Ovary (tissue), 9 donors: Measurements from ENCODE around the gene ELP4. TPM values are rescaled to one million over a fixed set of nuclear protein-coding genes. Genes with fewer than 3 reads are reported as not detected.

Source experiments
- DNase-seq, 5 donors: peaks; one replicate each; pipeline ENCODE4 v3.0.0-alpha.2; 2019 to 2020
- H3K27ac ChIP-seq, 2 donors: fragments of 200-600 bp; one replicate each; pipeline versions ENCODE4 v1.5.1 to v1.8.0; 2019 to 2022
- H3K27me3 ChIP-seq: fragments of 200-600 bp; one replicate; pipeline ENCODE4 v1.8.0; 2022
- H3K36me3 ChIP-seq: fragments of 200-600 bp; sonication (generic); one replicate; pipeline ENCODE4 v1.5.1; 2019
- H3K4me1 ChIP-seq: one replicate; pipeline ENCODE4 v1.8.1; 2013; ENCODE audit warnings: mild to moderate bottlenecking, moderate library complexity; ENCODE audit not compliant: insufficient read depth
- H3K4me3 ChIP-seq: fragments of 200-600 bp; sonication (generic); one replicate; pipeline ENCODE4 v1.5.1; 2017
- H3K9me3 ChIP-seq, 2 donors: fragments of 200-600 bp in 1 of 2; sonication (generic) in 1 of 2; one replicate each; pipeline versions ENCODE4 v1.5.1 to v1.8.1; 2013 to 2019; ENCODE audit warnings: mild to moderate bottlenecking in 1 of 2, moderate library complexity in 1 of 2
- CTCF ChIP-seq, 3 donors: fragments of 450-650 bp in 2 of 3; fragments of 200-600 bp in 1 of 3; IDR thresholded peaks; one replicate each; pipeline versions ENCODE4 v1.5.1 to v1.8.0; 2016 to 2022; ENCODE audit warnings: antibody characterized with exemption in 3 of 3, mild to moderate bottlenecking in 1 of 3
- EP300 ChIP-seq: sonication (generic); formaldehyde crosslinking; IDR thresholded peaks from one replicate; pipeline ENCODE4 v1.6.1; 2017; ENCODE audit warnings: antibody characterized with exemption
- POLR2A ChIP-seq: fragments of 450-650 bp; IDR thresholded peaks from one replicate; pipeline ENCODE4 v1.6.1; 2017; ENCODE audit warnings: antibody characterized with exemption, mild to moderate bottlenecking, moderate library complexity
- WGBS, 3 donors: extraction: QIAGEN DNeasy Blood & Tissue Kit in 1 of 3; methylation state at CpG; one replicate each; pipeline versions ENCODE4 v1.1.5 to v1.1.7; 2013 to 2017; 5-methylcytosine and 5-hydroxymethylcytosine counted together
- intact Hi-C, 4 donors: fragments of 100-400 bp; cut with DNase I; formaldehyde crosslinking; loops; one replicate each; pipeline versions ENCODE4 v1.11.0 to v1.15.1; 2022 to 2023
- polyA plus RNA-seq, 2 donors: library from polyadenylated mRNA; stranded (reverse); fragments of 200-250 nt in 1 of 2; fragments of 350-450 nt in 1 of 2; fragmentation: Illumina TruSeq in 1 of 2; extraction: RNeasy Lipid Tissue Mini Kit (QIAGEN cat#74804) in 1 of 2; gene quantifications; one replicate each; pipeline ENCODE4 v1.2.3, GENCODE V29; 2013 to 2014
- total RNA-seq, 7 donors: library from RNA; depleted of rRNA in 2 of 7; stranded (reverse); fragments of >200 nt in 2 of 7; fragmentation: NEBNext Ultra II Directional in 3 of 7; extraction: Animal tissue kit (Norgen Biotek cat#: 25700) in 3 of 7; gene quantifications; one replicate each; pipeline versions ENCODE4 v1.1.0 to v1.2.4, GENCODE V29; 2016 to 2023
- donor health status: DM: no; HTN: no; CAD: no; lungs with moderate emphysema.
- donor health status: DM: no; HTN: no; CAD: no.
- donor health status: Bipolar disorder and iron deficiency.
- donor health status: DM: yes; HTN: yes; CAD: no.
- donor health status: DM: no; HTN: no; CAD: no.
- donor health status: DM: yes; HTN: yes; CAD: no.

The ELP4 gene
- total and polyA plus RNA-seq, 9 donors, result 9.7 to 25.8 (median 13.8) TPM

- no peak for TF ChIP-seq POLR2A
- TF ChIP-seq CTCF (IDR thresholded peaks at IDR 0.05), result no peak
- no peak for TF ChIP-seq EP300
- Histone ChIP-seq H3K27me3 (no peaks in the 10 kb centered on the region), H3K9me3 (no peaks in the 10 kb centered on the region), H3K4me1 (no peaks in the 10 kb centered on the region), H3K27ac (no peak overlapping the region), H3K4me3 (no peak overlapping the region), H3K36me3 (no peaks in the 10 kb centered on the region)
- no peak for DNase-seq
- intact Hi-C loops, result no loop called here
- WGBS, 3 donors, result 25 to 28% (median 26%) methylated on average over 3 of the region's 3 CpGs
Measured at GRCh38 chr11:31757260-31757835, 247.8 kb downstream of the ELP4 start.

GRCh38 chr11:31761636-31762035 lies 252.1 kb downstream of the ELP4 start:
- H3K27me3 ChIP-seq, result no peaks in the 10 kb centered on the region
- no peak overlapping the region for H3K4me3 ChIP-seq
- no peaks in the 10 kb centered on the region for H3K9me3 ChIP-seq
- intact Hi-C loops, result no loop called here
- WGBS, 3 donors, result 92 to 100% (median 97%) methylated on average over 1 of the region's 1 CpG
- DNase-seq, result no peak
- no peaks in the 10 kb centered on the region for H3K36me3 ChIP-seq
- no peak for TF ChIP-seq CTCF (IDR thresholded peaks at IDR 0.05)
- TF ChIP-seq EP300, result no peak
- no peak for TF ChIP-seq POLR2A
- H3K4me1 ChIP-seq, result no peaks in the 10 kb centered on the region
- no peak overlapping the region for H3K27ac ChIP-seq

- Histone ChIP-seq H3K4me1 (no peaks in the 10 kb centered on the region), H3K27me3 (no peaks in the 10 kb centered on the region), H3K27ac (no peak overlapping the region), H3K9me3 (no peaks in the 10 kb centered on the region), H3K4me3 (no peak overlapping the region), H3K36me3 (no peaks in the 10 kb centered on the region)
- TF ChIP-seq EP300 (no peak), POLR2A (no peak), CTCF (IDR thresholded peaks at IDR 0.05) (no peak)
- intact Hi-C loops, result no loop called here
- no peak for DNase-seq
Measured at GRCh38 chr11:31763296-31763695, 253.7 kb downstream of the ELP4 start.

- Histone ChIP-seq H3K27me3 (no peaks in the 10 kb centered on the region), H3K36me3 (no peaks in the 10 kb centered on the region), H3K4me1 (no peaks in the 10 kb centered on the region), H3K27ac (no peak overlapping the region), H3K4me3 (no peak overlapping the region), H3K9me3 (no peaks in the 10 kb centered on the region)
- DNase-seq, result no peak
- intact Hi-C loops, result no loop called here
- WGBS, 3 donors, result 91 to 92% (median 92%) methylated on average over 5 of the region's 5 CpGs
- TF ChIP-seq POLR2A (no peak), CTCF (IDR thresholded peaks at IDR 0.05) (no peak), EP300 (no peak)
Measured at GRCh38 chr11:31764261-31764660, 254.7 kb downstream of the ELP4 start.
